COLO829 (cell line): ENCODE results near the gene GLRB.
"Not testable (repeated sequence)": the region's sequence is repeated elsewhere in the genome, so short reads cannot be mapped to it uniquely, and the experiment has no call there.

ENCODE experiments used
- DNase-seq: peaks from one replicate; pipeline ENCODE4 v3.0.0; 2012; ENCODE audit warnings: low spot score

The GLRB gene

DNA sequence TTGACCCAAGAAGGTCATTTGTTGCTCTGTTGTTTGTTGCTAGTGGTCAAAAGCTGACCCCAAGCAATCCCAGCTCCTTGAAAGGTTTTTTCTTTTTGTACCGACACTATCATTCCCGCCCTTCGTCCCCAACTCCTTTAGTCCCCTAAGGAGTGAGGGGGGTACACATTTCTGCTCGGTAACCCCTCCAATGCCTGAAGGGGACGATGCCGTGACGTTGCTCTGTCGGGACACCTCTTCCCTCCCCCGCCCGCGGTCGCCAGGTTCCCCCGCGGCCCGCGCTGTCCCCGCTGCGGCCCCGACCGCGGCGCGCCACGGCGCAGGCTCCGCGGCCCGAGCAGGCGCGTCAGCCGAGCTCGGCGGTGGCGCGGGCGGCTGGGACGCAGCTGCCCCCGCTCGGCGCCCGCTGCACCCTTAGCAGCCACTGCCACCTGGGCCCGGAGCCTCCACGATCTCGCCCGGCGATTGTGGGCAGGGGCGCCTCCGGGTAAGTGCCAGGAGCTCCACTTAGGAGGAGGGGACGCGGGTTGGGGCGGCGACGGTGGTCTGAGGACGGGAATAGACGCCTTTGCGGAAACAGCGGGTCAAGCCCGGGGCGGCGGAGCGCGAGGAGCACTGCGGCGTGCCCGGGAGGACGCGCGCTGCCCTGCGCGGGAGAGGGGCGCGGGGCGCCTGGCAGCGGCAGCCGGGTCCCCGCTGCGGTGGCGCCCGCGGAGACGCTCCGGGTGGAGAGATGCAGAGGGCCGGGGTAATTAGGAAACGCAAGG, at the start of gene GLRB:
GLRB (plus strand) TSS at position 340 of the 767 bp plus-strand sequence. CDS start 1,875 bp downstream, outside the sequence.
- no peak for DNase-seq

DNA sequence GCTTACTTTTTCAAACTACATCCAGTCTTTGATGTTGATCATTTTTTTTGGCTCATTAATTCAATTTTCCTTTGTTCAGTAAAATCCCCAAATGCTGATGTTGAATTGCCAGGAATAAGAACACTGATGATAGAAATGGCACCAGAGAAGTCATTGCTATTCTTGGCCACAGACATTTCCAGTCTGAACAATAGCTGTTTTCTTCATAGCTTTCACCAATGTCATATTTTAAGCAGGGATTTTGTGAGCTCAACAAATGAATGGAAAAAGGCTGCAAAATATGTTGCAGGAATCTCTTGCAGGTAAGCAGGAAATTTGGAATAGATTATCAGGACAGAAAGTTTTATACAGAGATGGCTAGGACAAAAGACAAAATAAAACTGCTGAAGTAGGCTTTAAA, 40.5 kb upstream of the GLRB start:
- DNase-seq = no peak

DNA sequence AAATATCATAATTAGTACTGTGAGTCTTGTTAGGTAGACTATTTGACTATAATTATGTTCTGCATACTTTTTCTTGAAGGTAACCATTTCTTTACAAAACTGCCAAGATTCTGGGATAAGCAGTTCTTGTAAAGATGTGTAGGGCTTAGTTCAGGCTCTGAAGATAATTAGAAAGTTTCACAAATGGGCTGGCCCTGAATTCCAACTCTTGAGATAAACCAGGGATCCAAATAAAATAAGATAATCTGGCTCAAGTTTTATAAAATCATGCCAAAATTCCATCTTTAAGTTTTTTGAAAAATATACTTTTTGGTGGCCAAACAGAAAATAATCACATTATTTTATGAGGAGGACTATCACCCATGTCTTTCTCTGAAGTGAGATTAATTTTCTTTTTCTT, 35.5 kb upstream of the GLRB start:
- no peak for DNase-seq

DNA sequence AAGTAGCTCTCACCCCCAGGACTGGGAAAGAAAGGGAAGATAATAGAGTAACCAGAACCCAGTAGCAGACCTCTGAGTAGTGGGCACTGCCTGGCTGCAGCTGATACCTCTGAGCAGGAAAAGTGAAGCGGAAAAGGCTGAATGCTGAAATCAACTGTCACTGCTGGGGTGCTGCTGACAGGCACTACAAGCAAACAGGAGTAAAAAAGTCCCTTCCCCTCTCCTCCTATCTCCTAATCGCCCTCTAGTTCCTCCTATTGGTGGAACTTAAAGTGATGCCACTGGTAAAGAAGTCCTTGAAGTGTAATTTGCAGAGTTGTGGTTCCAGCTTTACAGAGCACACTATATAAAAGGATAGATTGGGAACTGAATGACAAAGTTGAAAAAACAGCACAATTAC, 32.8 kb upstream of the GLRB start:
- DNase-seq = peak; percentile 26

DNA sequence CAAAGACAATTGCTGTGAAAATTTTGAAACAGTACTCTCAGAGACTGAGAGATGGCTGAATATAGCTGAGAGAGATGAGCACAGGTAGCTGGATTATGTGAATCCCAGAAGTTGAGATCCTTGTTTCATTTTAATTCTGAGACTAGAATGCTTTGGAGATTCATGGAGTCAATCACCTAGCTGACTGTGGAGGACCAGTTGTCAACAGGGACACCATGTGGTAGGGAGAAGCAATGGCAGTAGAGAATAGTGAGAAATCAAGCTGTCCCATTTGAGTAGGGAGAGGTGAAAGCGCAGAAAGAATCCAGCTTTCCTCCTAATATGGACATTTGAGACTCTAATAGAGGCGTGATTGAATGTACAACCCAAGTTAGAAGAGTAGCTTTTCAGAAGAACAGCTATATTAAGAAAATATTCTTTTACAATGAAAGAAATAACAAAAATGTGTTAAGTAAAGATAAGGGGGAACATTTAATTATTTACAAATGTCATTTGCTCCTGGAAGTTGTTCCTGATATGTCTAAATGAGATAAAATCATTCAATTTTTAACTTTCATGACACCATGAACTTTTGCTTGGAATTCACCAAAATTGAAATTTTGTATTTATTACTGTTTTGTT, 30.3 kb upstream of the GLRB start:
- DNase-seq = peak; percentile 77

DNA sequence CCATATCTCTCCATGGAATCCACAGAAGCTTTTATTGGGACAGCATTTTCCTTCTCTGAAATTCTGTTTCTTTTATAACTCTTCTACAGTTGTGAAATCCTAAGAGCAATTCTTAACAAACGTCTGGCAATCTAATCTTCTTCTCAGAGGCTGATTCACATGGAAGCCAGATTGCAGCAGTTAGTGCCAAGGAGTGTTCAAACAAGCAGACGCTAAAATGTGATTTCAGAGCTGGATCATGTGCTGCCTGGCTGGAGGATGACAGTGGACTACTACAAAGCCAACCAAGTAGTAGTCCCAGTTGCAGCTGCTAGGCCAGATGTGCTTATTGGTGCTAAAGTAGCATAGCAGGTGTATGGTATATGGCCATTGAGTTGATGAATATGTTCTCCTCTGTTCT, 27.7 kb upstream of the GLRB start:
- DNase-seq = no peak

DNA sequence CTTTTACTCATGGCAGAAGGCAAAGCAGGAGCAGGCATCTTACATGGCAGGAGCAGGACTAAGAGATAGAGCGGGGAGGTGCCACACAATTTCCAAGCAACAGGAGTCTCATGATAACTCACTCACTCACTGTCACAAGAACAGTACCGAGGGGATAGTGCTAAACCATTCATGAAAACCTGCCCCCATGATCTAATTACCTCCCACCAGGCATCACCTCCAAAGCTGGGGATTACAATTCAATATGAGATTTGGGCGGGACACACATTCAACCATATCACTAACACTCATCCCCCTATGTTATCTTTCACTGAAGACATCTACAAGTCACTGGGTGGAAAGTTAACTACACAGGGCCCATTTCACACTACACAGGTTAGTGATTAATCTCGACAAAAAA, 25.4 kb upstream of the GLRB start:
- DNase-seq = no peak

DNA sequence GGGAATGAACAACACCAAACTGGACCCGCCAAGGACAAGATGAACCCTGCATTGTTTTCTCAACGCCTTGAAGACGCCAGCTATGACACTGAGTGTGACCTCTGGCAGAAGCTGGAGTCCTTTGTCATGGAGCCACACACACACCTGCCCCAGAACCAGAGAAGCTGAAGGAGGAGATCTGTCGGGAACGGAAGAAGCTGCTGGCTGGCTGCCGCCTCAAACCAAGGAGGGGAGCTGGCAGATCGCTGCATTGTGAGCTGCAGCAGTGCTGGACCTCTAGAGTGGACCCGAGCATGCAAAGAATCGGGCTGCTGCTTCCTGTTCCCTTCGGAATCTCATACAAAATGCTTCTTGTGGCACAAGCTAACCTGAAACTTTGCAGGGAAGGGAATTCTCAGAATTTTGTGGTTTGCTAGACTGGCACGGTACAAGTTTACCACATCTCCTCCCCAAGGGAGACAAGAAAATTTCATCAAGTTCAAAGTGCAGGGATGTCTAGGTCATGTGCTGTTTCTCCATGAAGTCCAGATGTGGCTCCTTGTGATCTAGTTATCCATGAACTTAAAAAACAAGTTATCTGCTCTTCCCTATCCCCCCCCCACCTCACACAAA, 23.4 kb upstream of the GLRB start:
- no peak for DNase-seq

DNA sequence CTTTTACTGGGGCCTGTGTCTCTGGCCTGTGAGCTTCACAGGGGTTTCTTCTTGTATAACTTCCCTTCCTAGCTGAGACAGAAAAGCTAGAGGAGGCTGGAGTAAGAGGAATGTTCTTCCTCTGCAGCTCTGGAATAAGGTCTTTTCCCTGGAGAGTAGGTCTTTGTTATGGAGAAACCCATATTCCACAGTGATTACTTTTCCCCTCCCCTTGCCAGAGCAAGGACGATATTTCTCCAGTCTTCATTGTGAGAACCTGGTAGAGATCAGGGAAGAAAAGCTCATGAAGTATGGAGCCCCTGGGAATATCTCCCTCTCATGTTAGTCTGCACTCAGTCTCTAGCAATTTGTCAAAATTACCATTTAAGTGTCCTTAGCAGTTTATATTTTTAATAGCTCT, 18.7 kb upstream of the GLRB start:
- no peak for DNase-seq

DNA sequence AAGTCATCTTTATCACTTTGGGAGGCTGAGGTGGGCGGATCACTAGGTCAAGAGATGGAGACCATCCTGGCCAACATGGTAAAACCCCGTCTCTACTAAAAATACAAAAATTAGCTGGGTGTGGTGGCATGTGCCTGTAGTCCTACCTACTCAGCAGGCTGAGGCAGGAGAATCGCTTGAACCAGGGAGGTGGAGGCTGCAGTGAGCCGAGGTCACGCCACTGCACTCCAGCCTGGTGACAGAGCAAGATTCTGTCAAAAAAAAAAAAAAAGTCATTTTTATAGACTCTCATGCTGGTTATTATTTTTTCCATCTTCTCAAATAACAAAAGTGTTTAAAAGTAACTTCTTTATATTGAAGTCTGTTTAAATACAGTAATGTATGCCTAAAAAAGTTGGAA, 17.1 kb upstream of the GLRB start:
- DNase-seq = not testable (repeated sequence)

DNA sequence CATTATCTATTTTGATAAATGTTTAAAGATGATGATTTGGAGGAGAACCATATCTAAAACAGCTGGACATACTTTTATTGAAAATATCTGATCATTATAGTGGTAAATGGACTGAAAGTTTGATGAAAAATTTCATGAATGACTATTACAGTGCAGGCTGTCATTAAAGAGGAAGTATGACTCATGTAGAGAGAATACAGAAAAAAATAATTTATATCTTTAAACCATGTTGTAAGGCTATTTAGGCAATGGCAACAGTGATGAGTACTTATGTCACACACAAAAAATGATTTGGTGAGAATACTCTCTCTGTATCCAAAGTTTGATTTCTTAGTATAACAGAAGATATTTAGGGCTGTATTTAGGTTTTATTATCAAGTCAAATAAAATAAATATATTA, 3.9 kb upstream of the GLRB start:
- DNase-seq = peak; percentile 56

DNA sequence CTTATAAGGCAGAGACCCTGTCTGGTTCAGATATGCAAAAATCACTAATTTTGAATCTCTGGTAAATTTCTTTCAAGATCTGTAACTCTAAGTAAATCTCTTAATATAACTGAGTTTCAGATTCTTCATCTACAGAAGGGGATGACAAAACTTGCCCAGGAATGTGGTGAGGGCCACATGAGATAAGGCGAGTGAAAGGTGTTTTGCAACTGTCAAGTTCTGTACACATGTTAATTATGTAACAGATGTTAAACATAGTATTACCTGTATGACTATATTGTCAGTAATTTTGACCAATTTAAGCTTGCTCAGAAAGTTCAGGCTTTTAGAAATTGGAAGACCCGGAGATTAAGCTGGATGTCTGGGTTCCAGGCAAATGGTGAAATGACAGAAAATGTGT, 549 bp upstream of the GLRB start:
- DNase-seq = no peak

DNA sequence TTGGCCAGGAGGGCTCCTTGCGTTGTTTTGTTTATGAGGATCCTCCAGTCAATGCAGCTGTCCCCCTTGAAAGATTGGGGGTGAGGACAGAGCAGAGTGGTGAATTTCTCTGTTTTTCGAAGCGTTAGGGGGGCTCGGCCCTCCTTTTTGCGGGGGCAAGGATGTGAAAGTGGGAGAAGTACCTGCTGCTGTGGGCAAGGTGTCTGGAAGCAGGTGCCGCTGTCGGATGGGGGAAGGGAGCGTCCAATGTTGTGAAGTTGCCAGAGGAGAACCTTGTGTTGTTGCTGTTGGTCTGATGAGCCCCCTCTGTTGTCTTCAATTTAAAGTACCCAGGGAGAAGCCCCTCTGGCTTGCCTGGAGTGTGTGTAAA, 613 bp downstream of the GLRB start:
- no peak for DNase-seq

DNA sequence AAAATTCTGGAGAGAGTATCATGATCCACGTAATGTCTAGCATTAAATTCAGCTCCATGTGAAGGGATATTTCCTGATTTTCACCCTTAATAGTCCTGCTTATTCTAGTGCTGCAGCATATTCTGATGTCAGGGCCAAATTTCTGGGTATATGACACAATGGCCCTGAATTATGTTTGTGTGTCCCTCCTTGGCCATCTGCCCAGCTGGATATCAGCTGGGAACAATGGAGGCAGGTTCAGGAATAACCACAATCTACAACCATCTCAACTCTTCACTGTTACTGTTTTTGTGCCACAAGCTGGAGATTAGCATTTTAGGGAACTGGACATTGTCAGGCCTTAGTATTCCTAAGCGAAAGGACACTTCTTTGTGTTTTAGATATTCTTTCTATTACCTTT, 3.5 kb downstream of the GLRB start:
- DNase-seq = no peak

DNA sequence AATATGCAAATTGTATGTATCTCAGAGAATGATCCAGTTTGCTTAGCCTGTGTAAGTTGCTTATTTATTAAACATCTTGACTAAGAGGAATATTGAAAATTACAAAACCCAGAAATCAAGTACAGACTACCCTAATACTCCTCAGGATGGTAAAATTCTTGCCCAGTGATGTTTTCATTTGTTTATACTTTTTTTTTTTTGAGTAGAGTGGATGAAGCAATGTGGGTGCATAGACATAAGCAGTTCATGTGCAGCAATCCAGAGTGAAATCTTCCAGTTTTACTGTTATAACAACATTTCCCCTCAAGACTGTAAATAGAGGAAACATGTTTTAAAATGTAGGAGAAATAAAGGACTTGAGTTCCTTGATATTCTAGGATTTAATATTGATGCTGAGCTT, 4.7 kb downstream of the GLRB start:
- no peak for DNase-seq

DNA sequence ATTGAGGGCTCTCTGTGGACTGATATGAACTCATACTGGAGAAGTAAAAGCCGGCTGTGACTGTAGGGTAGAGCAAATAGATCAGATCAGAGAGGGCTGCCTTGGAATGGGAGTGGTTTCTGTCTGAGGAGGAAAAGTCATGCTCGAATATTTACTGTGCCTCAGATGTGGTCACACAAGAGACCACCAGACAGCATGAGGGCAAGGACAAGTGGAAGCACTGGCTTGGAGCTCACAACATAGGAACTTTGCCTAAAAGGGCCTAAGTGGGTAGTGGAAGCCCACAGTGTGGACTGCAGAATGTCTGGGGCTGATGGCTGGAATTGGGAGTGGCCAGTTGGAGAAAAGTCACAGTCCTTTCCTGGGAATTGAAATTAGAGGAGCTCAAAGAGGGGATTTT, 19.8 kb downstream of the GLRB start:
- no peak for DNase-seq

DNA sequence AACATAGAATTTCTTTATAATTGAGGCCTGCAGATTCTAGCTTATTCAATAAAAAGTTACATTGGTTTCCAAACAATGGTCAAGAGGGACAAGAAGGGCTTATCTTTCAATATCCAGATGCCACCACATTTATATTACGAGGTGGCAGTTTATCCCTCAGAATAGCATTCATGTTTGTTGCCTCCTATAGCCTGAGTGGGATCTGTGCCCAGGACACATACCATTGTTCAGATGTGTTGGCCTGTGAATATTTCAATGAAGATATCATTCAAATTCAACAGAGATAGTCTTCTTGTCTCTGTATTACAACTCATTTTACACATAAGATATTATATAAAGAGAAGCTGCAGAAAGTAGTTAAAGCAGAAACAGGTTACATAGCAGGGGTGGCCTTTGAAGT, 20.5 kb downstream of the GLRB start:
- no peak for DNase-seq

DNA sequence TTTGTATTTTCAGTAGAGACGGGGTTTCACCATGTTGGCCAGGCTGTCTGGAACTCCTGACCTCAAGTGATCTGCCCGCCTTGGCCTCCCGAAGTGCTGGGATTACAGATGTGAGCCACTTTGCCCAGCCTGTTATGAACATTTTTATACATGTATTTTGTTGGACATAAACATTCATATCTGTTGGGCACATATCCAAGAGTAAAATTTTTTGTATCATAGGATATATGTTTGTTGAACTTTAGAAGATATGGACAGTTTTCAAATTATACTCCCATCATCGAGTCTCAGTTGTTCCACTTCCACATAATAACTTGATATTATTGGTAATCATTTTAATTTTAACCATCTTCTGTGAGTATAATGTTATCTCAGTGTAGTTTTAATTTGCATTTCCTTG, 23.6 kb downstream of the GLRB start:
- DNase-seq = no peak

DNA sequence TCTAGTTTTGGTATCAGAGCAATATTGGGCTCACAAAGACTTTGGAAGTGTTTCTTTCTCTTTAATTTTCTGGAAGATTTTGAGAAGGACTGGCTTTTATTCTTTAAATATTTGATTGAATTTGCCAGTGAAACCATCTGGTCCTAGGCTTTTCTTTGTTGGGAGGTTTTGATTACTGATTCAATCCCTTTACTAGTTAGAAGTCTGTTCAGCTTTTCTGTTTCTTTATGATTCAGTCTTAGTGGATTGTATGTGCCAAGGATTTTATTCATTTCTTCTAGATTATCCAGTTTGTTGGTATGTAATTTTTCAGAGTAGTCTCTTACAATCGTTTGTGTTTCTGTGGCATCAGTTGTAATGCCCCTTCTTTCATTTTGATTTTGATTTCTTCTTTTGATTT, 28.6 kb downstream of the GLRB start:
- no peak for DNase-seq

DNA sequence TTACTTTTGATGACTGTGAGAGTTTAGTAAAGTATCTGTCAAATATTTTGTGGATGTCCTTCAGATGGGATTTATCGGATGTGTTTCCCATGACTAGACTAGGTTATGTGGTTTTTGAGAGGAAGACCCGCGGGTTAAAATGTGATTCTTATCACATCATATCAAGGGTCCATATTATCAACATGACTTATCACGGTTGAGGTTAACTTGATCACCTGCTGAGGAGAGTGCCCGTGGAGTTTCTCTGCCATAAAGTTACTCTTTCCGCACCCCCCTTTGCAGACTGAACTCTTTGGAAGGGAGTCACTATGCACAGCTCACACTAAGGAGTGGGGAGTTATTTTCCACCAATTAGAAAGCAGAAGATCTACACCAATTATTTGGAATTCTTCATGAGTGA, 38.7 kb downstream of the GLRB start:
- DNase-seq = no peak

DNA sequence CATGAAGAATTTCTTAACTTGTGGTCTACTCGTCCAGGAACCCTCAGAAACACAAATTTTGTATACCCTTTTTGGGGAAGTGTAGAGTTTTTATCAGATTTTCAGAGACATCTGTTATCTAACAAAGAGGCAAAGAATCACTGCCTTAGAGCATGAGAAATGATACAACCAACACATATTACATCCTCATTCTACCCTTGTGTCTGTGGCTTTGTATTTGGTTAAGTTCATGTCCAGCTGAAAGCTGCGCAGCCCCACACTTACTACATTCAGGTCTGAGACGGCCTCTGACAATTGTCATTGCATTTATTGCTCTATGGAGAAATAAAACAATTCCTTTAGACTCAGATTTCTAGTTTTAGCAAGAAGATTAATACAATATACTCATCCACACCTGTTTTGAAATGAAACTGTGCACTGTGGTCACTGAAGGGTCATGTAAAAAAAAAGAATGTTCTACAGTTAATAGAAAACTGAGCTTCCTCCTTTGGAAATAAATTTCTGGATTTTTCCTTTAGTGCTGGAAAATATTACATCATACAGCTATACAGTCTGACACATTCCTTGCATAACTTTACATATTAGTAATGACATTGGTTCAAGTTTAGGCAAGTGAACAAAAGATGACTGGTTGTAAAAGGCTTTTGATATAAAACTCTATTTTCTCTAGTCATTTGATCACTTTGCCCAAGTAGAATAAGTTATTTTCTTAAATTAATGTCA, 39.8 kb downstream of the GLRB start:
- peak; percentile 27 for DNase-seq

DNA sequence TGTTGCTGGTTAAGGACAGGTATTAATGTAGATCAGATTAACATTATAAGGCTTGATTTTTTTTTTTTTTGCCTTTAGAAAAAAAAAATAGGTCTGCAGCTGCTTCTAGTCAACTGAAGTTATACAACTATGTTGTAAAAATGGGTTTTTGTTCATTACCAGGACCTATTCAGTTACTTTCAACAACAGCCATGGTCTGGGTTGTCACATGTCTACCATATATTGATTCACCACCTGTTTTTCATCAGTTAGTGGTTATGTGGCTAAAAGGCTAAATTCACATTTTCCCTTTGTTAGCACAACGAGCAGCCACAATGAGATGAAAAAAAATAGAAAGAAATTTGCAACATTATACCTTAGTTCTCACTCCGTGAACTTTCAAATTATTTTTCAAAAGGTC, 45.5 kb downstream of the GLRB start:
- DNase-seq = no peak

DNA sequence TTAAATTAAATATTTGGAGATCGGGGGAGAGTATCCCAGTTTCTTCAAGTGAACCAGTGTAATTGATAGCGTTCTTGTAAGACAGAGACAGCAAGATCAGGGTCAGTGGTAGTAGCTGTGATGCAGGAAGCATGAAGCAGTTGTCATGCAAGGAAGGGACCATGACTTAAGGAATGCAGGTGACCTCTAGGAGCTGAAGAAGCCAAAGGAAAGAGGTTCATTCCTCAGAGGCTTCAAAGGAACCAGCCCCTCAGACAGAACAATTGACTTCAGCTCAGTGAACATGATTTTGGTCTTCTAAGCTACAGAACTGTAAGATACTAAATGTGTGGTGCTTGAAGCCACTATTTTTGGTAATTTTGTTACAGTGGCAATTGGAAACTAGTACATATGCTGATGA, 51.6 kb downstream of the GLRB start:
- no peak for DNase-seq
